Stomach smooth muscle (tissue), 2 donors: ENCODE measurements around the gene ABCG8.

Experiments used
- H3K27ac ChIP-seq: one replicate; pipeline ENCODE4 v1.7.0; 2013; ENCODE audit warnings: mild to moderate bottlenecking, low read length, inconsistent platforms
- H3K27me3 ChIP-seq, 2 donors: one replicate each; pipeline ENCODE4 v1.7.0; 2013; ENCODE audit warnings: low read length in 2 of 2; ENCODE audit not compliant: insufficient read depth in 2 of 2, control insufficient read depth in 1 of 2
- H3K36me3 ChIP-seq, 2 donors: one replicate each; pipeline ENCODE4 v1.7.0; 2013; ENCODE audit warnings: low read length in 2 of 2; ENCODE audit not compliant: control insufficient read depth in 2 of 2, insufficient read depth in 2 of 2
- H3K4me1 ChIP-seq: one replicate; pipeline ENCODE4 v1.7.0; 2013; ENCODE audit warnings: low read length; ENCODE audit not compliant: control insufficient read depth, insufficient read depth
- H3K4me3 ChIP-seq, 2 donors: one replicate each; pipeline ENCODE4 v1.7.0; 2013; ENCODE audit warnings: low read length in 2 of 2
- H3K9ac ChIP-seq, 2 donors: one replicate each; pipeline ENCODE4 v1.7.0; 2013; ENCODE audit warnings: low read length in 2 of 2, mild to moderate bottlenecking in 1 of 2
- H3K9me3 ChIP-seq, 2 donors: one replicate each; pipeline ENCODE4 v1.7.0; 2013; ENCODE audit warnings: low read length in 2 of 2; ENCODE audit not compliant: control insufficient read depth in 2 of 2
- donor health status: healthy.
- donor health status: Pancreatic carcinoma.

Gene ABCG8

DNA sequence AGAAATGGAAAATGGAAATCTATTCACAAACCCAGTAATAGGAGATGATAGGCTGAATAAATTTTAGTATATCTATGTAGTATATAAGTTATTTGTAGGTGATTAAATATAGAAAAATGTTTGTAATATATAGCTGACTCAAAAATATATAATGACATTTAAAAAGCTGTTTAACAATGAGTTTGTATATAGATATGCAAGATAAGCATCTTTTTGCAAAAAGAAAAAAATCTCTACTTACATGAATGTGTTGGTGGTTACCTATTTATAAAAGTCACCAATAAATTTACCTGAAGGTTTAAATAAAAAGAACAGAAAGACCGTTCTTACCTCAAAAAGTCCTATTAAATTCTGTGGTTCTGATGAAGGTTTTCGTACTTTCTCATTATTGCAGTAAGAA, 85.7 kb downstream of the ABCG8 start:
- Histone ChIP-seq H3K27ac (no peak overlapping the region), H3K4me1 (no peaks in the 10 kb centered on the region), H3K27me3 (no peaks in the 10 kb centered on the region), H3K9me3 (no peaks in the 10 kb centered on the region), H3K9ac (no peak overlapping the region), H3K4me3 (no peak overlapping the region), H3K36me3 (peaks cover 8 to 23% of the 10 kb centered on the region in 2 donors)

DNA sequence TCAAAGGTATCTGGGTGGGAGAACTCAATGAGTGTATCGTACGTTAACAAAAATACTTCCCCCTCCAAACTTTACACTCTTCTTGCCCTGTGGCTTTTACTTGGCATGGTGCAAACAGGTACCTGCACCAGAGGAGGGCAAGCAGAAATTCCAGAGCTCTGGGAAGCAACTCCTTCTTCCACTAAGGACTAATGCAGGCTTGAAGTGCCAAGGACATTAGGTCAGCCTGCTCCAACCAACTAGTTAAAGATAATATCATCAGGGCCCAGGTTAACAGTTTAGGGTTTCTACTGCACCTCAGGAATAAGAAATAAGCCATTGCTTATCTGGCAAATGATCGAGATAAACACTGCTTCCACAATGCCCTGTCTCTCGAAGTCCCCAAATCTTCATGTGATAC, 86.7 kb downstream of the ABCG8 start:
- Histone ChIP-seq H3K4me3 (no peak overlapping the region), H3K4me1 (no peaks in the 10 kb centered on the region), H3K9me3 (no peaks in the 10 kb centered on the region), H3K9ac (no peak overlapping the region), H3K27me3 (no peaks in the 10 kb centered on the region), H3K36me3 (peaks cover 8 to 23% of the 10 kb centered on the region in 2 donors), H3K27ac (no peak overlapping the region)

DNA sequence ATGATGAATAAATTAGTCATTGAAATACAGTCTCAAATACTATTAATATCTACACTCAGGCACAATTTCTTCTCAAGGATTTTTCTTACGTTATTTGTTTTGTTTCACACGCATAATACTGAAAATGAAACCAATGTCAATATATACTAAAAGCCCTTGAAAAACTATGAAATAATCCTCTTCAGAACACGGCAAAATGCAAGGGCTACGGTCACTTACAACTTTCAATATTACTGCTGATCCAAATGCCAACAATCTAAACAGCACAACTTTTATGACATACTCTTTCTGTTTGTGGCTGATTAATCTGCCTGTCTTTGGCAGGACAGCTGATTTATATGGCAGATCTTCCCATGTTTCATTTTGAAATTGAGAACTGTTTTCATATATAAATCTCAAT, 88.7 kb downstream of the ABCG8 start:
- no peaks in the 10 kb centered on the region for H3K9me3 ChIP-seq
- no peak overlapping the region for H3K9ac ChIP-seq
- H3K4me3 ChIP-seq = no peak overlapping the region
- H3K4me1 ChIP-seq = no peaks in the 10 kb centered on the region
- no peak overlapping the region for H3K27ac ChIP-seq
- no peaks in the 10 kb centered on the region for H3K27me3 ChIP-seq
- peaks cover 10 to 35% of the 10 kb centered on the region in 2 donors for H3K36me3 ChIP-seq

DNA sequence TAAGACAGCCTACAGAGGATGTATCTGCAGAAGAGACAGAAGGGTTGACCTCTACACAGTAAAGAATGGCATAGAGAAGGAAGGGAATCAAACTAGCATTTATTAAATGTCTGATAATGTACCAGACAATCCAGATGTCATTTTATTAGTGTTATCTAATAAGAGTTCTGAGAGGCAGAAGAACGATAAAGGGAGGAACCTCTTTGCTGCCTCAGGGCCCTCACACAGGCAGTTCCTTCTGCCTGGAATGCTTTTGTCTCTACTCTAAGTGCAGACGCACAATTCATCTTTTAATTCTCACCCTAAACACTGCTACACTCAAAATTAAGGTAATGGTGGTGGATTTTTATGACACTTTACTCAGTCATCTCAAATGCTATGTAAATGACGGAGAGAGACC, 92.5 kb downstream of the ABCG8 start:
- Histone ChIP-seq H3K36me3 (peaks cover 5 to 25% of the 10 kb centered on the region in 2 donors), H3K27me3 (no peaks in the 10 kb centered on the region), H3K9ac (no peak overlapping the region)

More for the DNA sequence above, 92.5 kb downstream of the ABCG8 start:
- Histone ChIP-seq H3K9me3 (no peaks in the 10 kb centered on the region), H3K4me3 (no peak overlapping the region), H3K27ac (no peak overlapping the region), H3K4me1 (no peaks in the 10 kb centered on the region)
